Activated T-helper 17 cell treated with anti-CD3 and anti-CD28 coated beads, Interleukin-2, amount 50 U/mL, for 72 hours (primary cell): ENCODE results near the gene EVA1C. TPM values are rescaled to one million over a fixed set of nuclear protein-coding genes. Genes with fewer than 3 reads are reported as not detected.
"Not testable (repeated sequence)": the region's sequence is repeated elsewhere in the genome, so short reads cannot be mapped to it uniquely, and the experiment has no call there.

Experiments used
- ATAC-seq: fragments of 150-1000 bp; cut with Tn5 transposase; replicated peaks from 2 replicates; pipeline ENCODE4 v1.10.0; 2021; ENCODE audit warnings: mild to moderate bottlenecking, moderate library complexity
- H3K27ac Mint-ChIP-seq: one replicate; pipeline ENCODE4 v1.8.0; 2022; ENCODE audit warnings: mixed read lengths
- H3K27me3 Mint-ChIP-seq: one replicate; pipeline ENCODE4 v1.8.0; 2022; ENCODE audit warnings: mixed read lengths
- H3K36me3 Mint-ChIP-seq: one replicate; pipeline ENCODE4 v1.8.0; 2022; ENCODE audit warnings: low read depth, mild to moderate bottlenecking, mixed read lengths
- H3K4me1 Mint-ChIP-seq: one replicate; pipeline ENCODE4 v1.8.0; 2022; ENCODE audit warnings: mixed read lengths
- H3K4me3 Mint-ChIP-seq: one replicate; pipeline ENCODE4 v1.8.0; 2022; ENCODE audit warnings: mild to moderate bottlenecking, mixed read lengths
- H3K9me3 Mint-ChIP-seq: one replicate; pipeline ENCODE4 v1.8.0; 2022; ENCODE audit warnings: mixed read lengths
- total RNA-seq, 2 donors: library from RNA; stranded (reverse); gene quantifications; one replicate each; pipeline ENCODE4 v1.2.3, GENCODE V29; 2022

The EVA1C gene
- total RNA-seq, 2 donors from 2014 or later: 10.0 to 13.1 TPM

DNA sequence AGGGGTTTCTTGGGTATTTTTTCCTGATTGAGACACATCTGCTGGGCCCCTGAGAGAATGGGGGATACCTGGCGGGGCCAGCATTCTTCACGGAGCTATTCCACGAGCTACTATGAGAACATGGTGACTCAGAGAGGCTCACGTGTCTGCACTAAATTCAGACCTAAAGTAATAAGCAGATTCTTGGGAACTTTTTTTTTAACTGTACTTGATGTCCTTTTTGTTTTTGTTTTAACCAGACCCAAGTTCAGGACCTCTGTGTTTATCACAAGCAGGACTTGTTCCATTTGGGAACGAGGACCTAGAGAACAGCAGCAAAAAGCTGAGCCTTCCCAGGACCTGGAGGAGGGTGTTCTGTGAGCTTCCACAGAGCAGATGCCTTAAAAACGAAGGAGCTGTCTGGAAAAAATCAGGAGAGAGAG lies 44.0 kb downstream of the EVA1C start:
- H3K9me3 Mint-ChIP-seq: no peaks in the 10 kb centered on the region
- no peak overlapping the region for H3K27ac Mint-ChIP-seq
- ATAC-seq: no peak

DNA sequence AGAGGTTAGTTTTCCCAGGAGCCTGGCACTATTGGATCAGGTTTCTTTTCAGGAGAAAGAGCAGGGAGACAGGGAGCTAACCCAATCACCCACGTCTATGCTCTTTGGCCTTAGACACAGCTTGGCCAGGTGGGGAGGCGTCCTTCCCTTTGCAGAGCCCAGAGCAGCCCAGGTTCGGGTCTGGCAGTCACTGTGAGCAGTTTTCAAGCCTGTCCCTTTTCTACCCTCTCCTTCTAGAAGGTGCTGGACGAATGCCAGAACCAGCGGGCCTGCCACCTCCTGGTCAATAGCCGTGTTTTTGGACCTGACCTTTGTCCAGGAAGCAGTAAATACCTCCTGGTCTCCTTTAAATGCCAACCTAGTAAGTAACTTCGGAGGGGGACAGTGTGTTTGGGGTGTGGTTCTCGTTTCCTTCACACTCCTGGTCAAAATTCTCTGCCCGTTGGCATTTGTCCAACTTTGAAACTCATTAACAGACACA lies 44.9 kb downstream of the EVA1C start:
- no peak overlapping the region for H3K4me3 Mint-ChIP-seq
- ATAC-seq: no peak
- no peaks in the 10 kb centered on the region for H3K9me3 Mint-ChIP-seq
- H3K27me3 Mint-ChIP-seq: no peaks in the 10 kb centered on the region
- H3K27ac Mint-ChIP-seq: peak overlapping the region; percentile 70
- H3K4me1 Mint-ChIP-seq: no peaks in the 10 kb centered on the region
- peaks cover 49% of the 10 kb centered on the region for H3K36me3 Mint-ChIP-seq

More for the DNA sequence above, 44.0 kb downstream of the EVA1C start:
- Mint-ChIP-seq H3K4me3 (no peak overlapping the region), H3K27me3 (no peaks in the 10 kb centered on the region), H3K4me1 (no peaks in the 10 kb centered on the region), H3K36me3 (peaks cover 42% of the 10 kb centered on the region)

DNA sequence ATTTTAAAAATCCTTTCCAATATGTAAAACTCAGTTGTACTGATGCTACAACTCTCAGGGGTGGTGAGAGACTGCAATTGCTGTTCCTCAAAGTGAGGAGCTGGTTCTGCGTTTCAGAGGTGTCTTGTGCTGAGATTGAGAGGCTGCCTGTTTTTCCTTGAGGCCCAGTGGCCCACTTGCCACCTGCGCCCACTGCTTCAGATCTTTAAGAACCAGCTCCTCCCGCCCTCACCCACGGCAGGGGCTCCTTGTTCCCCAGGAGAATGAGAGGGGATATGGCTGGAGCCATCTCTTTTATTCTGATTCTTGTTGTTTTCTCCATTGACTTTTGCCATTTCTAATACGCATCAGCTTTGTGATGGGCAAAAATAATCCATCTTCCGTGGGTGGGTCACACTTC lies 45.5 kb downstream of the EVA1C start:
- Mint-ChIP-seq H3K4me1 (no peaks in the 10 kb centered on the region), H3K27me3 (no peaks in the 10 kb centered on the region), H3K36me3 (peaks cover 49% of the 10 kb centered on the region), H3K27ac (peak overlapping the region; percentile 70), H3K4me3 (no peak overlapping the region), H3K9me3 (no peaks in the 10 kb centered on the region)
- ATAC-seq: no peak

DNA sequence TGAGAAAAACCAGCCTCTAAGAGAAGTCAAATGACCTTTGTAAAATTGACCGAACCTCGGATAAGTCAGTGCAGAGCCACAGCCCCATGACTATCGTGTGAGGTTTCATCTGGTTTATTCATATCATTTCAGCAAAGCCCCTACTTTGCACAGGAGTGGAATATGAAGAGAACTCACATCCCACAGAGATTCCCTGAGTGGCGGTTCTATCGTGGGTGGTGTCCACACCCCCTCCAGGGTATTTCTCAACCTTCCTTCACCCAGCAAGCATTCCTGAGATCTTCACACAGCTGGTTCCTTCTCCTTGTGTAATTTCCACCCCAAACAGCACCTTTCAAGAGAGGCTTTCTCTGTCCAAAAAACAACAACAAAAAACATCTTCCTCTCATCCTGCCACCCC lies 47.5 kb downstream of the EVA1C start:
- no peak for ATAC-seq

DNA sequence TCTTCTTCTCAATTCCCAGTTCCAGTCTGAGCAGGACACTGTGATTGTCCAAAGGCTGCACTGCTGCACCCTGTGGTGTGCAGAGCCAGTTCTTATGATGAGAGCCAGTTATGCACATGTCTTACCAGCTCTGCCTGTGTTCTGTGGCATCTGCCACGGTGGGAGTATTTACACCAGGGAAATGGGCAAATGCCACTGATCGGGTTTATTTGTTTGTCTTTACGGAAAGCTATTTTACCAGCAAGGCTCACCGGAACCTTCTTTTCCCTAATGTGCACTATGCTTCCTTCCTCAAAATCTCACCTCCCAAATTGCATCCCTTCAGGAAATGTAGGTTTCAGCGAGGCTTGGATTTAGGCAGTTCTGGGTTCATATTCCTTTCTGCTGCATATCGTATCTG lies 49.0 kb downstream of the EVA1C start:
- ATAC-seq: no peak
- no peak overlapping the region for H3K4me3 Mint-ChIP-seq
- H3K9me3 Mint-ChIP-seq: no peaks in the 10 kb centered on the region
- H3K36me3 Mint-ChIP-seq: peaks cover 58% of the 10 kb centered on the region
- no peaks in the 10 kb centered on the region for H3K4me1 Mint-ChIP-seq
- no peak overlapping the region for H3K27ac Mint-ChIP-seq
- no peaks in the 10 kb centered on the region for H3K27me3 Mint-ChIP-seq

More for the DNA sequence above, 47.5 kb downstream of the EVA1C start:
- no peaks in the 10 kb centered on the region for H3K9me3 Mint-ChIP-seq
- no peak overlapping the region for H3K27ac Mint-ChIP-seq
- peaks cover 54% of the 10 kb centered on the region for H3K36me3 Mint-ChIP-seq
- no peaks in the 10 kb centered on the region for H3K27me3 Mint-ChIP-seq
- H3K4me3 Mint-ChIP-seq: no peak overlapping the region
- no peaks in the 10 kb centered on the region for H3K4me1 Mint-ChIP-seq

DNA sequence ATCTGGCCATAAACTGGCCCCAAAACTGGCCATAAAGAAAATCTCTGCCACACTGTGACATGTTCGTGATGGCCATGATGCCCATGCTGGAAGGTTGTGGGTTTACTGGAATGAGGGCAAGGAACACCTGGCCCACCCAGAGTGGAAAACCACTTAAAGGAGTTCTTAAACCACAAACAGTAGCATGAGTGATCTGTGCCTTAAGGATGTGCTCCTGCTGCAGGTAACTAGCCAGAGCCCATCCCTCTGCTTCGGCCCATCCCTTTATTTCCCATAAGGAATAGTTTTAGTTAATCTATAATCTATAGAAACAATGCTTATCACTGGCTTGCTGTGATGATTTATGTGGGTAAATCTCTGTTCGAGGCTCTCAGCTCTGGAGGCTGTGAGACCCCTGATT lies 50.1 kb downstream of the EVA1C start:
- not testable (repeated sequence) for H3K27me3 Mint-ChIP-seq, ATAC-seq, H3K27ac Mint-ChIP-seq, H3K4me1 Mint-ChIP-seq, H3K9me3 Mint-ChIP-seq, H3K4me3 Mint-ChIP-seq
- H3K36me3 Mint-ChIP-seq: peaks cover 53% of the 10 kb centered on the region

DNA sequence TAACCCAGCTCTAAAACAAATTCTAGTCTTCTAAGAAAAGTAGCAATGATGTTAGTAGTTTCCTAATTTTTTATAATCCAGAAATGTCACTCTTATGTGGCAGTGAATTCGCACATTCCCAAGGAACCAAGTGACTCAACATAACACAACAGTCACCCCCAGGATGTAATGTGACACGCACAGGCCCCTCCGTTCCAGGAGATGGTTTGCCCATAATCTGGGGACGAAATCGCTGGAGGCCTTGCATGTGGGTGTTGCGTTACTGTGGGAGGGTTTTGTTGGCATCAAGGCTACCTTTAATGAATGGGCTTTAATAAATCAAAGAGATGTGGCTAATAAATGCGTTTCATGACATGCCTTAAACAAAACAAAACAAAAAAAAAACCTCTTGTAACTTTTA lies 50.9 kb downstream of the EVA1C start:
- Mint-ChIP-seq H3K9me3 (no peaks in the 10 kb centered on the region), H3K36me3 (peaks cover 46% of the 10 kb centered on the region), H3K4me3 (no peak overlapping the region), H3K4me1 (no peaks in the 10 kb centered on the region), H3K27ac (no peak overlapping the region), H3K27me3 (no peaks in the 10 kb centered on the region)
- ATAC-seq: no peak

DNA sequence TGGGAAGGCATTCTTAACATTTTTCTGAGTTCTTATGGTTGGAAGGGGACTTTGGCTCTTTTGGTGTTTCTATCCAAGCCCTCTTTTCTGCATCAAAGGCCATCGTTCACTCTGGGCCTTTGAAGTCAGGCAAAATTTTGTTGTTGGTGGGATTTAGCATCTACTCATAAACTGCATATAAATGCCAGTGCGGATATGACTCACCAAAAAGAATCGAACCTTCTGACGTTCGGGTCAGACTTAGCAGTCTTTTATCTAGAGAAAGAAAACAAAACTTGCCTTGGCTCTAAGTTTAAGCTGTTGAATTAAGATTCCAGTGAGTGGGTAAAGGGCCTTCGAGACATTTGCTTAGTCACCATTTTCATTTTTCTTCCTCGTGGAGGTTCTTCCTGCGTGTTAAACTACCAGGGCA lies 51.4 kb downstream of the EVA1C start:
- no peak for ATAC-seq
- H3K4me1 Mint-ChIP-seq: no peaks in the 10 kb centered on the region
- no peaks in the 10 kb centered on the region for H3K9me3 Mint-ChIP-seq
- H3K36me3 Mint-ChIP-seq: peaks cover 46% of the 10 kb centered on the region
- H3K27ac Mint-ChIP-seq: peak overlapping the region; percentile 46
- no peaks in the 10 kb centered on the region for H3K27me3 Mint-ChIP-seq
- H3K4me3 Mint-ChIP-seq: no peak overlapping the region

DNA sequence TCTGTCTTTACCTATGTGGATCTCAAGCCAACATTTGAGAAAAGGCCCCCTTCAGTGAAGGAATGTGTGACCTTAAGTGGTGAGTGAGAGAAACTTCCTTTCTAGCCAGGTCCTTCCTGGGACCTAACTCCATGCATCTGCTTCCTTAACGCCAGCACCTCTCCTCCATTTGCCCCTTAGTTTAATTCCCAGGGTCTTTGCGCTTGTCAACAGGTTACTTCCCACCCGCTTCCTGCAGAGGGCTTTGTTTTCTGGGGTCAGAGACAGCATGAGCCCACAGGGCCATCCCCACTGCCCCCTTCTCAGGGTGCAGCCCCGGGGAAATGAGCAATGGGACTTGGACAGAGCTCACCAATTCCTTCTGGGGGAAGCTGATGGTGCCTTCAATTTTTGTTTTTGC lies 54.8 kb downstream of the EVA1C start:
- H3K4me1 Mint-ChIP-seq: no peaks in the 10 kb centered on the region
- no peaks in the 10 kb centered on the region for H3K9me3 Mint-ChIP-seq
- no peaks in the 10 kb centered on the region for H3K27me3 Mint-ChIP-seq
- H3K27ac Mint-ChIP-seq: no peak overlapping the region
- H3K4me3 Mint-ChIP-seq: no peak overlapping the region
- H3K36me3 Mint-ChIP-seq: peaks cover 20% of the 10 kb centered on the region
- no peak for ATAC-seq

DNA sequence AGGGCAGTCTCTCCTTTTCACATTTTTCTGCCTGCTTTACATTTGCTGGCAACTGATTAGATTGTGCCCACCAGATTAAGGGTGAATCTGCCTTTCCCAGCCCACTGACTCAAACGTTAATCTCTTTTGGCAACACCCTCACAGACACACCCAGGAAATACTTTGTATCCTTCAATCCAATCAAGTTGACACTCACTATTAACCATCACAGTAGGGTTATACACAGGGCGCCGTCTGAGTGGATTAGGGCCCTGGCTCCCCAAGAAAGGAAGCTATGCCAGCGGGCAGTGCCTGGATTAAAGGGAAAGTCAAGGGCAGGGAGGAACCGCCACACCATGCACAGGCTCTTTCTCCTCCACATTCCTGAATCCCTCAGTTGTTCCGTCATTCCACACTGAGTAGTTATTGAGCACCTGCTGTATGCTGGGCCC lies 56.2 kb downstream of the EVA1C start:
- Mint-ChIP-seq H3K27ac (peak overlapping the region; percentile 65), H3K27me3 (no peaks in the 10 kb centered on the region), H3K4me1 (no peaks in the 10 kb centered on the region), H3K36me3 (peaks cover 20% of the 10 kb centered on the region), H3K4me3 (no peak overlapping the region), H3K9me3 (no peaks in the 10 kb centered on the region)
- no peak for ATAC-seq

DNA sequence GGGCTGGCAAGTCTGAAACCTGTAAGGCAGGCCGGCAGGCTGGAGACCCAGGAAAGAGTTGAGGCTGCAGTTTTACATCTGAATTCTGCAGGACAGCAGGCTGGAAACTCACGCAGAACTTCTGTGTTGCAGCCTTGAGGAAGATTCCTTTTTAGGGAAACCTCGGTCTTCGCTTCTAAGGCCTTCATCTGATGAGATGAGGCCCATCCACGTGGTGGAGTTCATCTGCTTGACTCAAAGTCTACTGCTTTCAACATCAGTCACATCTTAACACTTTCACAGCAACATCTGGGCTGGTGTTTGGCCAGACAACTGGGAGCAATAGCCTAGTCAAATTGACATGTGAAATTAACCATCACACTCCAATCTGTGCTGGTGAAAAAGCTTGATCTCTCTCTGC lies 57.1 kb downstream of the EVA1C start:
- Mint-ChIP-seq H3K27me3 (no peaks in the 10 kb centered on the region), H3K27ac (no peak overlapping the region), H3K4me3 (no peak overlapping the region), H3K4me1 (no peaks in the 10 kb centered on the region), H3K36me3 (peaks cover 23% of the 10 kb centered on the region), H3K9me3 (no peaks in the 10 kb centered on the region)
- no peak for ATAC-seq

DNA sequence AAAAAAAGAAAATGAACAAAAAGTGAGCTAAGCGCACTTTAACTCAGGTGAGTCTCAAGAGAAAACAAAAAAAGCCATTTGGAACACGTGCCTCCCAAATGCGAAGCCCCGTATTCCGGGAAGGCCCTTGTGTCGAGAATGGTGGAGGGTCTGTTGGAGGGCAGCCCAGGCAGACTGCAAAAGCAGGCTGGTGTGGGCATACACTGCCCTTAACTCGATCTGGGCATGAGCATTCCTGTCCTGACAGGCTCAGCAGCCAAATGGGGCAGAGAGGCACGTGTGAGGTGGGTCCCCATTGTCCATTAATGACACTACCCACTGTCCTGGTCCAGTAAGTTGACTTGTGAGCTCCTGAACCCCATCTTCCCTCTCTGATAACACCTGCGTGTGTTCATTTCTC lies 57.7 kb downstream of the EVA1C start:
- Mint-ChIP-seq H3K27ac (no peak overlapping the region), H3K9me3 (no peaks in the 10 kb centered on the region), H3K4me3 (no peak overlapping the region), H3K27me3 (no peaks in the 10 kb centered on the region), H3K4me1 (no peaks in the 10 kb centered on the region), H3K36me3 (peaks cover 18% of the 10 kb centered on the region)
- ATAC-seq: no peak

DNA sequence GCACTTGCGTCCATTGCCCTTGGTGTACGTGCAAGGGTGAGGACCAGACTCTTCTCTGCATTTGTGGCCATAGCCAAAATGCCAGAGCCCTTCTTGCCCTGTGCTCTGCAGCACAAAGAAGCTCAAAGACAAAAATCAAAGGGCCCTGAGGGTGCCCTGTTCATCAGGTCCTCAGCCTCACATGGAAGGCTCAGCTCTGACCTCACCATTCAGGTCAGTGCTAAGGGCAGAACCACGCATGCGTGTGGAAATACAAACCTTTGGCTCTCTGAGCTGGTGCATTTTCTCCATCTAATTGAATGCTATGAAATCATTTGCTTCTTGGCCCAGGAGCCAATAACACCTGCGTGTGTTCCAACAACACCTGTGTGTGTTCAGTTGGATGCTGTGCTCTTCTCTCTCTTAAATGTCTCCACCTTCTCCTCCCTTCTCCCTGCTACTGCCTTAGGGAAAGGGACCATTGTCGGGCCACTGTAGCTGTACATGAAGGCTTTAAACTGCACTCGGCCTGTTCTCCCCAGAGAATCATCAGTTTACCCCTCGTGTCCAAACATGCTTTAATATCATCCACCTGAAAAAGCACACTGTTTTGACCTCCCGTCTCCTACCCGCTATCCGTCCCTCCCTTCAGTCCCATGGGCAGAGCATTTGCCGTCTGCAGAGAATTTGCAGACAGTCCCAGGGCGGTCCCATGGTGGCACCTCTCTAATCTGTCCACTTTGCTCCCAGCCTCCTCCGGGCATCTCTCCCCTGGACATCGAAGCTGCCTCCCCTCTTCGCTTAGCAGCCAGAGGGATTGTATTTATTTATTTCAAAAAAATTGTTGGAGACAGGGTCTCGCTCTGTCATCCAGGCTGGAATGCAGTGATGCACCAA lies 60.6 kb downstream of the EVA1C start:
- no peak overlapping the region for H3K27ac Mint-ChIP-seq
- no peaks in the 10 kb centered on the region for H3K27me3 Mint-ChIP-seq
- no peaks in the 10 kb centered on the region for H3K9me3 Mint-ChIP-seq
- H3K4me3 Mint-ChIP-seq: no peak overlapping the region
- peaks cover 6% of the 10 kb centered on the region for H3K4me1 Mint-ChIP-seq
- ATAC-seq: no peak
- peaks cover 27% of the 10 kb centered on the region for H3K36me3 Mint-ChIP-seq

DNA sequence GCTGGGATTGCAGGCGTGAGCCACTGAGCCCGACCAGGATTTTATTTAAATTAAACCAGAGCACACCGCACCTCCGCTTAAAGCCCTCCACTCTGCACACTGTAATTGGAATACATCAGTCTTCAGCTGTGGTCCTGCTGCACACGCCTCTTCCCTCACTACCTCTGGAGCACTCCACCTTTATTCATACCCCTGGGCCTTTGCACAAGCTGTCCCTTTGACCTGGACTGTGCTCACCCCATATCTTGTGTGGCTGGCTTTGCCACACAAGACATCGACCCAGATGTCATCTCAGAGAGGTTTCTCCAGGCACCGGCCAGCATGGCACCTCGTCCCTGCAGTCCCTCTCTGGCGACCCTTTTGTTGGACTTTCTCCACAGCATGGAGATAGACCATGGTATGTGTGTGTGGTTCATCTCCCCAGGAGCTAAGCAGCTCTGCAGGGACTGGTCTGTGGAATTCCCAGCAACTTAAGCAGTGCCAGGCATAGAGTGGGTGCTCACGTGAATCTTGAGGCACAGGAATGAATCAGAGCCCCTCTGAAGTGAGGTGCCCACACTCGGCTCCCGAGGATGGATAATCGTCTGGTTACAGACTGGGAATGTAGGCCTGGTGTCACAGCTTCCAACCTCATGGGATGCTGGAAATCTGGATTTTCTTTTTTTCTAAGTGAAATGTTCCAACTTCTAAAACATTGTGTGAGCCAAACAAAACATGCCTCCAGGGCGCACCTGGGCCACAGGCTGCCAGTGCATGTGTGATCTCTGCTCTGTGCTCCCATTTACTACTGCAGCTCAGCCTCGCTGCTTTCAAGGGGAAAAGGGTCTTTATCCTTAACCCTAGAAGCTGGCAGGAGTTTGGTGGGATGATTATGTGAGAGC lies 61.9 kb downstream of the EVA1C start:
- H3K27me3 Mint-ChIP-seq: no peaks in the 10 kb centered on the region
- H3K36me3 Mint-ChIP-seq: peaks cover 22% of the 10 kb centered on the region
- H3K4me1 Mint-ChIP-seq: peaks cover 6% of the 10 kb centered on the region
- no peak for ATAC-seq
- no peak overlapping the region for H3K4me3 Mint-ChIP-seq
- no peaks in the 10 kb centered on the region for H3K9me3 Mint-ChIP-seq
- peak overlapping the region; percentile 7 for H3K27ac Mint-ChIP-seq
